H1 (cell line): Measurements from ENCODE around the gene GAPDHS. TPM values are rescaled to one million over a fixed set of nuclear protein-coding genes. Genes with fewer than 3 reads are reported as not detected.

ENCODE experiments used
- HDAC2 ChIP-seq, 2 experiments: fragments of 300-600 bp in 1 of 2; sonication (generic) in 1 of 2; IDR thresholded peaks; 2 replicates each; pipeline ENCODE4 v1.6.1; 2011 to 2012; ENCODE audit warnings: low read depth in 2 of 2, low read length in 2 of 2, mild to moderate bottlenecking in 2 of 2, moderate library complexity in 2 of 2, borderline replicate concordance in 1 of 2, inconsistent platforms in 1 of 2
- TBP ChIP-seq: IDR thresholded peaks from 2 replicates; pipeline ENCODE4 v1.6.1; 2011; ENCODE audit warnings: low read depth, low read length, improper control_type of control experiment
- polyA plus RNA-seq, 7 experiments: library from polyadenylated mRNA; depleted of rRNA in 3 of 7; stranded (reverse) in 5 of 7; unstranded in 2 of 7; fragments of >200 nt in 5 of 7; fragments of 200-250 nt in 2 of 7; gene quantifications; 1 replicate in 5 of 7; 2 replicates in 1 of 7; 4 replicates in 1 of 7; pipeline versions ENCODE4 v1.2.1 to v1.2.3, GENCODE V29; 2011 to 2013; ENCODE audit warnings: missing spikeins in 2 of 7, mixed read lengths in 2 of 7
- total RNA-seq: library from RNA; stranded (reverse); fragmentation: NEBNext Ultra II Directional; extraction: Animal tissue kit (Norgen Biotek cat#: 25700); gene quantifications from 2 replicates; pipeline ENCODE4 v1.2.1, GENCODE V29; 2021

Gene GAPDHS
- total and polyA plus RNA-seq, 2 of the 8 experiments (the other 6 are each of a cell fraction or from before 2014, with no cell fraction given), result 0.26 TPM; not detected in 1

DNA sequence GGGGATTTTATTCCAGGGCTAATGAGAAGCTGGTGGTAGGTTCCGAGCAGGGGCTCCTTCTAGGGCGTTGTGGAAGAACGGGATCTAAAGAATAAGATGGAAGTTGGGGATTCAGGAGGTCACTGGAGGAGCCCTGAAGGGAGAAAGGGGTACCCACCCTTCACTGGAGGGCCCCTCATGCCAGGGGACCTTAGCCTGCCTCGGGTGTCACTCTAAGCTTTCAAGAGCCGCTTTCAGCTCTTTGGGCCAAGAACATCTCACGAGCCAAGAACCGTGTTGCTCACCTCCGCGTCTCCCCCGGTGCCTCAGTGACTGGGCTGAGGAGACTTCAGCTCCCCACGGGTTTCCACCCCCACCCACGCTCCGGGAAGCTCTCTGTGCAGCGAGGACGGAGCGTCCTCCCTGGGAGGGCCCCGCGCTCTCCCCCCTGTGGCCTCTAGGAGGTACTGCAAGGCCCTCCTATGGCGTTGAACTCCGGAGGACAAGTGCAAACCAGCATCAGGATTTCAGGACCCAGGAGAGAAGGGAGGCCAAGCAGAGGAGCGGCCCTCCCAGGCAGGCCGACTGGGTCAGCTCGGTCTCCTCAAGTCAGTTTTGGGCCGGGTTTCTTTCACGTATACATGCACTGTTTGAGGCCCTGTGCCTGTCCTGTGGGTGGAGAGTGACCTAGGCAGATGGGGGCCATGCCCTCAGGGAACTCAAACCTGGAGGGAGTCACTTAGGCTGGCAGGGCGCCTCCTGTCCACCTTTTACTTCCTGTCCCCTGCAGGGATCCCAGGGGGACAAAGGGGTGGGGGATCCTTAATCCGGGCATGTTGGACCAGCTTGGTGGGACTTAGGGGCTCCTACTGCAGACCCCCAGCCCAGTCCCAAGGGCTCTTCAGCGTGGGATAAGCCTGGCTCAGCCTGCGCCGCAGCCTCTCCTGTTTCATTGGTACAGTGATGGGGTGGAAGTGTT lies 37.9 kb upstream of the GAPDHS start (continued):
- TF ChIP-seq HDAC2 (IDR thresholded peaks at IDR 0.05; ENCODE audit: borderline replicate concordance in 1 of 2, low read depth in 2 of 2, low read length in 2 of 2), result peak in 1 of 2 experiments; percentile 75; a peak in 1 of 4 replicates
- TF ChIP-seq TBP, result peak; percentile 71; the same call in 1 of the 2 replicates
